Measurements from ENCODE around the gene RFX2.
"Not testable (repeated sequence)": the region's sequence is repeated elsewhere in the genome, so short reads cannot be mapped to it uniquely, and the experiment has no call there.

Gene RFX2

DNA sequence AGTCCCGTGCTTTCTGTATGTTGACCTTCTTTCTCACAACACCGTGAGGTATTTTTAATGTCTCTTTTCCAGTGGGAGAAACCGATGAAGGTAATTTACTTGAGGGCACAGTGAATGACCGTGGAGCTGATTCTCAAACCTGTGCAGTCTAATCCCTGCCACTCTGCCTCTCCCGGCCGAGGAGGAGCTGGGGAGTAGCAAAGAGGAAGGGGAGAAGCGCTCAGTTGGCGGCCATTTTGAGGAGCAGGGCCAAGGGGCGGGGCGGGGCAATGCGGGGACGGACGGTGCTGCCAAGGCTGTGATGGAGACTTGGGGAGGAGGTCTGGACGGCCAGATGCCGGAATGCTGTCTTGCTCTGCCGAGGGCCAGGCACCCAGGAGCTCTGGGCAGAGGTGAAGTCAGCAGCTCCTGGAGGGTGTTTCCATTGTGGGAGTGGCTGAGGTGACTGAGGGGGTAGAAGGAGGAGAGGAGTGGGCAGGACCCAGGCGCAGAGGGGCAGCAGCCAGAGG lies 120.0 kb downstream of the RFX2 start:
- no peak for DNase-seq (ENCODE audit: low spot score)

DNA sequence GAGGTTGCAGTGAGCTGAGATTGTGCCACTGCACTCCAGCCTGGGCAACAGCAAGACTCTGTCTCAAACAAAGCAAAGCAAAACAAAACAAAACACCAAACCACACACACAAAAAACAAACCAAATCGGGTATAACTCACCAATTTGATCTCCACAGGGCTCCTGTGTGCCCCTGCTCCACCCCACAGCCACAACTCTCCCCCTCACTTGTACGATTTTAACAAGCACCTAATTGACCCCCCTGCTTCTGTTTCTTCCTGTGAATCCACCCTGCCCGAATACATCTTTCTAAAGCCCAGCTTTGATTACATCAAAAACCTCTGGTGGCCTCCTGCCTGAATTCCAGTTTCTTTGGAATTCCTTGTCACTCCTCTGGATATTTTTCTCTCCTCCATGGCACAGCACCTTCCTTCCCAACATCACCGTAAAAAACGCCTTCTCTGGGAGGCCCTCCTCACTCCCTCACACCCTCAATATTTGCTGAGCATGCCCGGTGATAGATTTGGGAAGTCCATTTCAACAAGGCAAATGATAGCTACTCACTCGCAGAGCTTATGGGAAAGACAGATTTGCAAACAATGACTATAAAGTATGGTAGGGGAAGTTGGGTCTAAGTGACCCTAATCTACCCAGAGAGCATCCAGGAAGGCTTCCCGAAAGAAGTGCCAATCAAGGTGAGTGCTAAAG lies 120.8 kb downstream of the RFX2 start:
- DNase-seq (ENCODE audit: low spot score), result no peak

DNA sequence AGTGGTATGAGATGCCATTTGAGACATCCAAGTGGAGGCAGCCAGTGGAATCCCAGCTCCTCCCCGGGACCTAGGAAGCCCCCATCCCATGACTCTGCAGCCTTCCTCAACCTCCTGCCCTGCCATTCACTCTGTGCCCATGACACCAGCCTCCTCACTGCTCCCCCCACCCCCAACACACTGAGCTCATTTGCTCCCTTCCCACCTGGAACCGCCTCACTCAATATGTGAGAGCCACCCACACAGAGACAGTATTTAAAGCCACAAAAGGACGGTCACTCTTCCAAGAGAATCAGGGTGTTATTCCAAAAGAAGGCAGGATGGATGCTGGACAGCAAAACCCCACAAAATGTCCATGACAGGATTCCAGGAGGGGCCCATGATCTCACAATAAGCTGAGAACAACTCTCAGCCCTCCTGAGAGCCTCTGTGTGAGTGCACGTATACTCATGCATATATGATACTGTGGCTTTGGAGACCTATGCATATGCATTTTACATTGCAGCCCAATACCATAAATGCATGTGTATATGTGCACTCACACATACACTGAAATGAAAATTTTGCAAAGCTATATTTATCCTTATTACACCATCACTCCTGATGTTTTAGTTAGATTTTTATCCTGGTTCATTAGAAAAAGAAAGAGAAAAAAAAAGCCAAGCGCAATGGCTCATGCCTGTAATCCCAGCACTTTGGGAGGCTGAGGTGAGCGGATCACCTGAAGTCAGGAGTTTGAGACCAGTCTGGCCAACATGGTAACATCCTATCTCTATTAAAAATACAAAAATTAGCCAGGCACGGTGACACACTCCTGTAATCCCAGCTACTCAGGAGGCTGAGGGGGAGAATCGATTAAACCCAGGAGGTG lies 121.5 kb downstream of the RFX2 start:
- no peak for DNase-seq (ENCODE audit: low spot score)

DNA sequence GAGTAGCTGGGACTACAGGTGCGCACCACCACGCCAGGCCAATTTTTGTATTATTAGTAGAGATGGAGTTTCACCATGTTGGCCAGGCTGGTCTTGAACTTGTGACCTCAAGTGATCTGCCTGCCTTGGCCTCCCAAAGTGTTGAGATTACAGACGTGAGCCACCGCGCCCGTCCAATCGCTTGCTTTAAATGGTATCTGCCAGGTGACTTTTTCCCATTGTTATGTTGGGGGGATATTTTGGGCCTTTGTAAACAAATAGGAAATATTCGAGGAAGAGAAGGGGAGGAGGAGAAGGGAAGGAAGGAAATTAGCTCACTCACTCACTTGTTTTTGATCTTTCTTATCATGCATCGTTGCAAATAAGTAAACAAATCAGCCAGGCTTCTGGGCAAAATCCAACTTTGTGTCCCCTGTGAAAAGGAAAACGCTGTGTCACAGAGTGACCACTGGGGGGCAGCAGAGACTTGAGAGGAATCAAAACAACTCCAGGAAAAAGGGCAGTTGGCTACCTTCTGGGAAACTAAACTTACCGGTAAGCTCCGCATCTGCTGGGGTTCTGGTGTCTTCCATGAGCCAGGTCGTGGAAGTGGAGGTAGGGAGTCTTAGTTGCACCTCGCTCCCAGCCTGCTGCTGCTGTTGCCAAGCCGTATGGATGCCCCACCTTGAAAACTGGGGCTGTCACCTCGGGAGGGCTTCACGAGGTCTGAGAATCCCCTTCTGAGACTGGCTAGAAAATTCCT lies 123.1 kb downstream of the RFX2 start:
- peak; percentile 79 for DNase-seq (ENCODE audit: low spot score)

DNA sequence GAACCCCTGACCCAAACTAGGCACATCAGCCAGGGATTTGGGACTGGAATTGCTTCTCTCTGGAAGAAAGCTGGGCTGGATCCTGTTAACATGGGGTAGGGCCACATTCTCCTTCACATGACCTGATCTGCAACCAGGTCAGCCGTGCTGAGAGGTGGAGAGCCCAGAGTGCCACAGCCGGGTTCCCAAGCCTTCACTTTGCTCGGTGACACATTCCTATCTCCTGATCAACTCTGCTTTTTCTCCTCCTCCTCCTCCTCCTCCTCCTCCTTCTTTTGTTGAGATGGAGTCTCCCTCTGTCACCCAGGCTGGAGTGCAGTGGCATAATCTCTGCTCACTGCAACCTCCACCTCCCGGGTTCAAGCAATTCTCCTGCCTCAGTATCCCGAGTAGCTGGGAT lies 124.5 kb downstream of the RFX2 start:
- not testable (repeated sequence) for DNase-seq (ENCODE audit: low spot score)

DNA sequence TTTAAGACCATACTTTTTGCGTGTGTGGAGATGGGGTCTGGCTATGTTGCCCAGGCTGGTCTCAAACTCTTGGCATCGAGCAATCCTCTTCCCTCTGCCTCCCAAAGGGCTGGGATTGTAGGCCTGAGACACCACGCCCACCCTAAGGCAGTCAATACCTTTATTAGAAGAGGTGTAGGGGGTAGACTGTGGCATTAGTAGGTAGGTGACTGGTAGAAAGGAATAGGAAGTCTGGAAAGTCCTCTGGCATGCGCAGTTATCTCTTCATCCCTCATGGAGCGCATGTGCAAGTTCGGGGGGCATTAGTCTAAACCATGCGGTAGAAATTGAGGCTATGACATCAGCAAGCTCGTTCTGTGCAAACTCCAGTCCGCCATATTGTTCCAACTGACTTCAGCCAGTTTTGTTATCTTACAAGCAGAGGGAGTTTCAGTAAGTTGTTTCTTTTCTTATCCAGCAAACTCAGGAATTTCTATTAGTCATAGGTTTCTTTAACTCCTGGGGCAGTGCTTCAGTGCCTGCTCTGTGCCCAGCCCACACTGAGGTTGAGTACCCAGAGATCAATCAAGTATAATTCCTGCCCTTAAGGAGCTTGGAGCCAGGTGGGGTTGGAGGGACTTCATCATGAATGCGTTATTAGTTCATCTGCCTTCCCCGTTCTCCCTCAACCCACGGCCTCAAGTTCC lies 125.1 kb downstream of the RFX2 start:
- DNase-seq (ENCODE audit: low spot score), result no peak

DNA sequence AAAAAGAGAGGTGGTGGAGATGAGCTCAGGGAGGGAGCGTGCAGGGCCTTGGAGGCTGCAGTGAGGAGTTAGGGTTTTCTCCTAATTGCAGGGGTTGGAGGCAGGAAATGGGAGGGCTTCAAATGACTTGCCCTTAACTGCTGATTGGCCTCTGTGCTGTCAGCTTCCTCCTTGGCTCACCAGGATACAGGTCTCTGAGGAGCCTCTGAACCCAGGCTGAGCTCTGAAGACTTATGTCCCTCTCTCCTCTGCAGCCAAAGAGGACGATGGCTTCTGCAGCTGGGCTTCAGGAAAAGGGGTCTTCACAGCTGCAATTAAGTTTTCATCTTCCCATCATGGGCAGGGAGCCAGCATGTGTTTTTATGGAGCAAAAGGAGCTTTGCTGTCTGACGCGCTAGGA lies 125.7 kb downstream of the RFX2 start:
- no peak for DNase-seq (ENCODE audit: low spot score)

DNA sequence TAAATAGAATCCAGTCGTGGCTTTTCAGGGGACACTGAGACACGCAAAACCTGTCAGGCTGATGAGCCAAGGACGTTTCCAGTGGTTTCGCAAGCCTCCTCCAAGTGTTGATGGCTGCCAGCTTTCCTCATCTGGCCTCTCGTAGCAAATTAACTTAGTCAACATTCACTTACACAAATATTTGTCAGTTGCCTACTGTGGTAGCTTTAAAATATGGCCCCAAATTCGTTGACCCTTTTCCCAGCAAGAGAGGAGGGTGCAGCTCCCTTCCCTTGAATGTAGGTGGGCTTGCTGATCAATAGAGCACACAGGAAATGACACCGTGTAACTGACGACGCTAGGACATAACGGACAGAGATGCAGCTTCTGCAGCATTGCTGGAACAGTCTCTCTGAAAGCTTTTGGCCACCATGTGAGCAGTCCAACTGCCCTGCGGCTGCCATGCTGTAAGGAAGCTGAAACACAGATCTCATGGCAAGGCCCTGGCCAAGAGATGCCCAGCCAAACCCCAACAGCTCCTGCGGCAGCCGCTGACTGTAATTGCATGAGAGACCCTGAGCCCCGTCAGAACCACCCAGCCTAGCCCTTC lies 126.8 kb downstream of the RFX2 start:
- no peak for DNase-seq (ENCODE audit: low spot score)

DNA sequence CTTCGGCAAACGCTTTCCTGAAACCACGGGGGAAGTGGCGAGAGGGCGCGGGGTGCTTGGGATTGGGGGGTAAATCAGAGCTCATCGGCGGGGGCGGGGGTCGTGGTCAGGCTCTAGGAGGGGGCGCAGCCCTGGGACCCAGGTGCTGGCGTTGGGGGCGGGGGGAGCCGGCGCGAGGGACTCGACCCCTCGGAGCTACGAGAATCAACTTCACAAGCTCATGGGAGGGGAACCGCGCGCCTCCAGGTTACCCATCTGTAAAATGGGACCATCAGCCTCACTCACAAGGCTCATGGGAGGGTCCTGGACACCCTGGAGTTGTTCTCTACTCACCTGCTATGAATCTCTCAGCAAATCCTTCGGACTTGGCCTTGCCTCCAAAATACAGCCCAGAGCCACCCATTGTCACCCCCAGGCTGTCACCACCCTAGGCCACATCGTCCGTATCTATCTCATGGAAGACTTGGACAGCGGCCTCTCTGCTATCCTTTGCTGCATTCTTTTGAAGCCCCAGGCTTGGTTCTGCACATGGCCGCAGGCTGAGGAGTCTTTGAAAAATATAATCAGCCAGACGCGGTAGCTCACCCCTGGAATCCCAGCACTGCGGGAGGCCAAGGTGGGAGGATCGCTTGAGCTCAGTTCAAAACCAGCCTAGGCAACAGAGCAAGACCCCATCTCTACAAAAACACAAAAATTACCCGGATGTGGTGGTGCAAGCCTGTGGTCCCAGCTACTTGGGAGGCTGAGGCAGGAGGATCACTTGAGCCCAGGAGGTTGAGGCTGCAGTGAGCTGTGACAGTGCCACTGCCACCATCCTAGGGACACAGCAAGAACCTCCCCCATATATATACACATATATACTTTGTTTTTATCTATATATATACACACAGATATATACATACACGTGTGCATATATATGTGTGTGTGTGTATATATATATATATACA lies 131.4 kb downstream of the RFX2 start:
- DNase-seq (ENCODE audit: low spot score), result no peak

DNA sequence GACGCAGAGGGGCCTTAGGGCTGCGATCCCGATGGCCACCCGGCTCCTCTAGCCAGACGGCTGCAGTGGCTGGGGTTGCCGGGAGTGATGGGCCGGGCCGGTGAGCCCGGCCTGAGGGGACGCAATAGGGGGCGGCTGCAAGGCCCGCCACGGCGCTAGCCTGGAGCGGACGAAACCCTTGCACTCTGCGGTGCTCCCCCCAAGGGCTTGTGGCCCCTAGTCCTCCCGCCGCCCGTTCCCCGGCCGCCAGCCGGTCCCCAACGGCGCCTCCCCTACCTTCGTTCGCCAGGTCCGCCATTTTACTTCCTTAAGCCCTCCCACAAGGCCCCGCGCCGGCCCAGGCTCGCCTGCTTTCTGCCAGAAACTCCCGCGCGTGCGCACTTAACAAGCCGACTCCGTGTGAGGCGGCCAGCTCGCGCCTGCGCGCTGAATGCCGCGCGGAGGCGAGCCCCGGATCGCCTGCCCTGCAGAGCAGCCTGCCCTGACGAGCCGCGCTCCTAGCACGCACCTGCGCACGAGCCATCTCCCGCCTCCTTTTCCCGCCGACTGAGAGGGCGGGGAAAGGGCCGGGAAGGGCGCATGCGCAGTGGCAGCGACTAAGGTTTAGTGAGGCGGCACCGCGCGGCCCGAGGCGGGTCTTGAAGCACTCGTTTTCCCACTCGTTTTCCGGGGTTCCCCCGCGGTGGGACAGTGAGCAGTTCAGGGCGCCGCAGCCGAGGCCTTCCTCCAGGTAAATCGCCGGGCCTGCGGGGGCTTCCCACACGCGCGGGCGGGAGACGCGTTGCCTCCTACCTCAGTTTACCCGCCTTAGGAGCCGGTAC lies 132.3 kb downstream of the RFX2 start, which contains the start of gene RANBP3:
RANBP3 (minus strand) TSS at position 356 of the 821 bp plus-strand sequence; CDS start at position 298, 58 bp downstream.
- peak; percentile 99 for DNase-seq (ENCODE audit: low spot score)

DNA sequence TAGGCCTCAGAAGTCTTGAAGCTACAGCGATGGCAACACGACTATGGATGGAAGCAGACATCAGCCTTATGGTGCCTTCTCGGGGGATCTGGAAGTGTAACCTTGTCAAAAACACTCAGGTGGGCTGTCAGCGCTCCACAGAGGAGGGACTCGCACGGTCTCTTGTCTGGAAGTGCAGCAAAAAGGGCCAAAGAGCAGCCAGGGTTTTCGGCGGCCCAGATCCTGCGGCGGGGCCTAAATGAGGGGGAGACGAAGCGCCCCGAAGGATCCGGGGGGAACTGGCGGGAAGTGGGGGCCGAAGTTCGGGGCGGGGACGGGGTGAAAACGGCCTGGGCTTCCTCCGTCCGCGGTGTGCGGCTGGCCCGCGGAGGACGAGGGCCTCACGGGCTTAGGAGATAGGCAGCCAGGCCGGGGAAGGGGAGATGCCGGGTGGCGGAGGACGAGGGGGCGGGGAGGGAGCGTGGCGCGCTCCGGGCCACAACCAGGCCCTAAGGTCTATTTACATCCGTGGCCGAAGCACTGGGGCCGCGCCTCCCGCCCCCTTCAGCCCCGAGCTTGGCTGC lies 133.0 kb downstream of the RFX2 start:
- no peak for DNase-seq (ENCODE audit: low spot score)

DNA sequence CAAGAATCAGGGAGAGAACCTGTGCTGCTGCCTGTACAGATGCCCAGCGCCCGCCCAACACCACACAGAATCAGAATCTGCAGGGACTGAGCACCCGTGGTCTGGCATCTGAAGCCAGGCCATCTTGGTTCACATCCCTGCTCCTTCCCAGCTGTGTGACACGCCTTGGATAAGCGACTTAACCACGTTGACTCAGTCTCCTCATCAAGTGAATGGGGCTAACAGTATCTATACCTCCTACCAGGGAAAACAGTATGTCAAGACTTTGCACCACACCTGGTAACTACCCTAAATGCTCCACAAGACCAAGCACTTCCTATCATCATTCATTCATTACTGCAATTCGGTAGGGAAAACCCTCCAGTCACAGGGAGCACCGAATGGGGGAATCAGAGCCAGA lies 133.5 kb downstream of the RFX2 start:
- no peak for DNase-seq (ENCODE audit: low spot score)

DNA sequence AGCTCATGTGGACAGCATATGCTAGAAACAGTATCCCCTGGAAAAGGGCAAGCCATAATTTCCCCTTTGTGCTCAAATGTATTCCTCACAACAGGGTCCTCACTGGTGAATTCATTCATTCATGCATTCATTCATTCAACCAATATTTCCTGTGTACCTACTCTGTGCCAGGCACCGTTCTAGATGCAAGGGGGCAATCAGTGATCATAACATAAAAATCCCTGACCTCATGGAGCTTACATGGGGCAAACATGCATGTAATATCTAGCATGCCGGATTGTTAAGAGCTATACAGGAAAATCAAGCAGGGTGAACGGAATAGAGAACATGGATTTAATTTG lies 134.9 kb downstream of the RFX2 start:
- no peak for DNase-seq (ENCODE audit: low spot score)

DNA sequence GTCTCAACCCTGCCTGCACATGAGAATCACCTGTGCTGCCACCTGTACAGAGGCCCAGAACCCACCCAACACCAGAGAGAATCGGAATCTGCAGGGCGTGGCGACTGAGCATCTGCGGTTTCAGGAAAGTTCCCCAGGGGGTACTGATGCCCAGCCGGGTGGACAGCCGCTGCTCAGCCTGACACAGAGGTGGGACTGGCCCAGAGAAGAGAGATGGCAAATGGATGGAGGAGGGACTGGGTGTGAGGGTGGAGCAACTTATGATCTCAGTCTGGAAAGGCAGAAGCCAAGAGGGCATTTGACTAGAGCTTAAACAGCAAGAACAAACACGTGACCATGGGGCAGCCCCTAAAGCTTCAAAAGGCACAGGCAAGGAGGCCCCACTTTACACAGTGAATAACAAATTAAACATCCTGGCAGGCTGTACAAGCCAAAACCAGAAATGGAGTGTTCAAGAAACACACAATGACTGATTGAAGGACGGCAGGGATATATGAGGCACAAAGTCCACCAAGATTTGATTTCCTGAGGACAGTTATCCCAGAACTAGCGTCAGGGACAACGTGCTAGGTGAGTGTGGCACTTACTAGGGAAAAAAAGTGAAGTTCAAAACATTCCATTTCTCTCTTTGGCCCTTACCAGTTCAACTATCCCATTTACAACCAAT lies 135.4 kb downstream of the RFX2 start:
- DNase-seq (ENCODE audit: low spot score), result peak; percentile 41

DNA sequence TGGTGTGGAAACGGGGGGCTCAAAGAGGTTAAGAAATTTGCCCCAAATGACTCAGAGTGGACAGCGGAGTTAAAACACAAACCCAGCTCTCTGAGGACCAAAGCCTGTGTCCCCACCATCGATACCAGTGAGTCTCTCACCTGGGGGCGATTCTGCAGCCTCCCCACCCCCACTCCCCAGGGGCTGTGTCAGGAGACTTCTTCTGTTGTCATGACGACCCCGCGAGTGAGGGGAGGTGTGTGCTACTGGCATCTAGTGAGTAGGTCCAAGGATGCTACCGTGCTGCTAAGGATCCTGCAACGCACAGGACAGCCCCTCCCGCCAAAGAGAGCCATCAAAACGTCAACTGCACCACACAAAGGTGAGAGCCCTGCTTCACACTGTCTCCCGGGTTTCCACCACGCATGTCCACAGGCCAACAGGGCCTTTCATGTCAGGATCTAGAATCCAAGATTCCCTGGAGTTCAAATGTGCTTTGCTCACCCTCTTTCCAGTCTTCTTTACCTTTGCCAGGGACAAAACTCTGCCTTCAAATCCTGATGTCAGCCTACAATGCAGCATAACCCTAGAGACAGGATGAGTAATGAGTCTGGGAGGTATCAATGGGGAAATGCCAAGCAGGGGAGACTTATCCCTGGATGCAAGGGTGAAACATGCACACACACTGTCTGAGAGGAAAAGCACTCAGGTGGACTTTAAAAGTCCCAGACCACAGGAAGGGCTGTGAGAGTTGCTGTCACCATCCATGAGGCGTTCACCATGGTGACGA lies 136.2 kb downstream of the RFX2 start:
- DNase-seq (ENCODE audit: low spot score), result no peak

DNA sequence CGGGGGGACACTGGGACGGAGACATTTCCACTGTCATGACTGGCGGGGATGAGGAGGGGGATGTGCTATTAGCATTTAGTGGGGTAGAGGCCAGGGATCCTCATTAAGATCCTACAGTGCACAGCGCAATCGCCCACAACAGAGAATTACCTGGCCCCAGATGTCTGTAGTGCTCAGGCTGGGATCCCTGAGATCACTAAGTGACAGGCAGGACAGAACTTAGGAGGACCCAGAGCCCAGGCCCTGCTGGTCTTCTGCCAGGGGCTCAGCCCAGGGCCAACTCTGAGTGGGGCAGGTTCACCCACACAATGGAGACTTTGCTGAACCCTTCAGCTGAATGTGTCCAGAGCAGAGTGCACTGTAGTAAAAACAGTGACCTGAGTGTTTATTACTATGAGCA lies 136.9 kb downstream of the RFX2 start:
- DNase-seq (ENCODE audit: low spot score), result no peak

DNA sequence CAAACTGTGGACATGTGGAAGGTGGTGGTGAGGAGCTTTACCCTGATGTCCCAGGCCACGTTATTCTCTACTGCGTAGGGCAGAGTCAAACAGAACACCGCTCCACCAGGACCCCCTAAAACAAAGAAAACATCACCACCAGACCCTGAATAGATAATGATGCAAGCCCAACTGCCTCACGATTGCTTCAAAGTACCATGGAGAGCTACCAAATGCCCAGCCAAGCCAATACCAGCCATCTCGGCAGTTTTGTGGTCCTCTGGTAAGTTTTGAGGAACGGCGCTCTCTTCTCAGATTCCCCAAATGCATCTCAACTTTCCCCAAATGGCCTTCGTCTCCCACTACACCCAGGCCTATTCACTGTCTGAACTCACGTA lies 138.0 kb downstream of the RFX2 start:
- no peak for DNase-seq (ENCODE audit: low spot score)

All from CD4-positive, alpha-beta T cell treated with Interleukin-15 for 4 hours (primary cell).